NCI-H2227 (cell line): ENCODE measurements around the gene MSLN.

ENCODE experiments used
- DNase-seq: peaks from one replicate; lab custom pipeline; 2025; ENCODE audit not compliant: unreplicated experiment; lab: John Stamatoyannopoulos, UW

MSLN gene

DNA sequence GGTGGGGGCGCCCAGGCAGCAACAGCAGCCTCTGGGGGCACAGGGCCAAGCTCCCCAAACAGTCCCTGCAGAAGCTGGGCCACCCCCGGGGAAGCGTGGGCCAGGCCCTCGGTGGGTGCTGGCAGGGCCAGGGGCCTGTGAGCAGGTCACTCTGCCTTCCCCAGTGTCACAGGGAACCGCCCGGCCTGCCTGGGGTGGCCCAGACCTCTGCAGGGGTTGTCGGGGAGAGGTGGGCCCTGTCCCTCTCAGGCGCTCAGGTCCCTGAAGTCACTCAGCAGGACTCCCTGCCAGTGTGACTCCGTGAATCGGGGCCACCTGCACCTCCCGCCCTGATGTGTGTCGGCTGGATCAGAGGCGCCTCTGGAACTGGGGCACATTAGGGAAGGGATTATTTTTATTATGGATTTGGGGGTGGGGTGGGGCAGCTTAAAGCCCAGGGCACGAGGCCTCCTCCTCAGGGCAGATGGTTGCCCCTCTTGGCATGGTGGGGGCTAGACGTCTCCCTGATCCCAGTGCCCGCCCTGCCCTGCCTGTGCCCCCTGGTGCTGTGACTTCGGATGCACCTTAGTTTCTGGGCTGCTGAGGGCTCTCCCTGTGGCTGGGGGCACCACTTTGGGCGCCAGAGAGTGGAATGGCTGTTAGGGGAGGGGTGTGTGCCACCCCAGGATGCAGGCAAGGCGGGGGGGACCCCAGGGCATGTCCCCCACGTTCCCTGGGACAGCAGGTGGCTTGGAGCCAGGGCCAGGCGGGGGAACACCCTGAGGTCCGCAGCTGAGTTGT is 41.2 kb downstream of the MSLN start:
- no peak for DNase-seq

DNA sequence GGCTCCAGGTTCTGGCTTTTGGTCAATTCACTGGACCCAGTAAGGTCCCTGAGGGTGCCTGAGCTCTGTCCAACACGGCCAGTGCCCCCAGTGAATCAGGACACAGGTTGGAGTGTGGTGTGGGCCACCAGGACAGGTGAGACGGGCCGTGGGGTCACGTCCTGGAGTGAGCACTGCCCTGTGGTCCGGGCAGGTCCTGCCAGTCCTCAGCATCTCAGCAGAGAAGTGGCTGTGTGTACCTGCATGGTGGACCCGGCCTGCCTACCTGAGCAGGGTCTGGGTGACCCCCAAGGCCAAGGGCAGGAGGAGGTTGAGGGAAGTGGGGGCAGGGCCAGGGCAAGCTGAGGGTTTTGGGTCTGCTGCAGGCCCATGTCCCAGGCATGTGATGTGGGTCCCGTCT is 41.9 kb downstream of the MSLN start:
- DNase-seq: no peak

DNA sequence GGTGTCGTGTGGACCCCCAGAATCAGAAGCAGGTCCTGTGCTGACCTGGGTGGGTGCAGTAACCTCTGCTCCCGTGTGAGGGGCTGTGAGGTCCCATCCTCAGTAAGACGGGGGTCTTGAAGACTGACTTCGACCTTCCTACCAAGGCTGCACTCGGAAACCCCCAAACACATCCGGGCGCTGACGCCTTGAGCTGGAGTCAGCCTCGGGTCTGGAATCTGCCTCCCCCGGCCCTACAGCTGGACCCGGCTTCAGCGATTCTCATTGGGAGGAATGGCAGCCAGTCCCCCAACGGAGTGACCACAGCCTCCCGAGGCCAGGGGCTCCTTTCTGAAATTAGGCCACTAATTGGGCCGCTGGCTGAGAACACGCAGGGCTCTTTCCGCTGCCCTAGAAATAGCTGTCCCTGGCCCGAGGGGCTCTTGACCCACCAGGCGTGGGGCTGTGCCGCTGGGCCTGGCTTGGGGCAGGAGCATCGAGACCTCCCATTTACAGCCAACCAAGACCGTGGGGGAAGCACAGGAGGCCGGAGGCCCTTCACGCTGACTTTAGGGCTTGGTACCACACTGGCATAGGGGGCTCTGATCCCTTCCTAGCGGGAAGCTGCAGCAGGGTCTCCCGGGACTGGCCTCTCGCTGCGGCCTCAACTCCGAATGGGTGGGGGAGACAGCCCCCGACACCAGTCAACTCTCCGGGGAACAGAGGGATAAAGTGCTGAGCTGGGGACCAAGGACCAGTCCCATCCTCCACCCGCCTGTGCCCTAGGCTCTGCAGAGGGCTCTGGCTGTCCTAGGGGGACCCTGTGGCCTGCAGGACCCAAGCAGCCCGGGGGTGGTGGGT is 42.6 kb downstream of the MSLN start:
- no peak for DNase-seq

DNA sequence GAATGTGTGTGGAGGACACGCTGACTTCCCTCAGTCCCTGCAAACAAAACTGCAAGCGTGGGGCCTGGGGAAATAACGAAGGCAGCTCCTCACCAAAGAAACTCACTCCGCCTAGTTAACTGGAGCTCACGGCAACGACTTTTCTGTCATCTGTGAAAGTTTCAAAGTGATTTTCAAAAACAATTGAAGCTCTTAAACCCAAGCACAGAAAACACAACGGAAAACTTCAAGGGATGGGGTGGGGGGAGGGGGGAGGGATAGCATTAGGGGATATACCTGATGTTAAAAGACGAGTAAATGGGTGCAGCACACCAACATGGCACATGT is 43.2 kb downstream of the MSLN start:
- no peak for DNase-seq

GRCh38 chr16:804193-805048 is 43.9 kb downstream of the MSLN start:
- no peak for DNase-seq

DNA sequence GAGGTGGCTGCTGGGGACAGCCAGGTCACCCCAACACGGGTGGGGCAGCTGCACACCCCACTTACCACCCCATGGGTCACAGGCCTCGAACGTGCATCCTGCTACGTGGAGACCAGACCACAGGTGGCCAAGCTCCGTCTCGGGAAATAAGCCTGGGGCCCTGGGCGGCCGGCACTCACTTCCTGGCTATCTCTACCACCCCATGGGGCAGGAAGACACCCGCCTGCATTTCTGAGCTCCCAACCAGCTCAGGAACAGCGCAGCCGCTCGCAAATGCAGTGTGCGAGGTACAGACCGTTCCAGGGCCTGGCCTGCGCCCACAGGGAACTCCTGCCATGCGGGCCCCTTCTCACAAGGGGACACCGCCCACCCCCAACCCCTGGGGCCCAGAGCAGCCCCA is 44.9 kb downstream of the MSLN start:
- DNase-seq: no peak

DNA sequence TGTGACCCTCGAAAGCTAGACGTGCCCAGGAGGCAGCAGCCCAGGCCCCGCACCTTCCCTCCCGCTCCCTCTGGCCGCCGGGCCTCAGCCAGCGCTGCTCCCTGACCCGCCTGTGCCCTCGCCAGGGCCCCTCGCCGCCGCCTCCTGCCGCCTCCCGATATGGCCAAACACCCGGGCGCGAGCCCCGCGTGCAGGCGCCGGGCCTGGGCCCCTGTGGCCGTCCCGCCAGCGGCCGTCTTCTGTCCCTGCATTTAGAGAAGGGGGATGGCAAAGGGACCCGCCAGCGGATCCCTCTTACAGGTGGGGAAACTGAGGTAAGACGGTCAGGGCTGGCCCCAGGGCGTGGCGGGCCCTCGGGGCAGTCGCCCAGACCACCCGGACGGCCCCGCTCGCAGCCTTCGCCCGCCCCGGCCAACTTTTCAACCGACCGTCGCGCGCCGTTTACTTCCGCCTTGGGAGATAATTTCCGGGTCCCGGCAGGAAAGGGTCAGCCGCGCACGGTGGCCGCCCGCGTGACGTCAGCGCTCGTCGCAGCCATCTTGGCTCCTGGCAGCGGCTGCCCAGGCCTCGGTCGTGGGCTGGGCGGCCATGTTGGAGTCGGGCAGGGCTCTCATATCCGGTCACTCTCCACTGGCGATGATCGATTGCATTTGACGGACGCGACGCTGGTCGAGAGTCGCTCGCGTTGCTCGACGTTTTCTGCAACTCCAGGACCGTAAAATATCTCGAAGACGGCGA is 47.0 kb downstream of the MSLN start:
- DNase-seq: peak; percentile 98

DNA sequence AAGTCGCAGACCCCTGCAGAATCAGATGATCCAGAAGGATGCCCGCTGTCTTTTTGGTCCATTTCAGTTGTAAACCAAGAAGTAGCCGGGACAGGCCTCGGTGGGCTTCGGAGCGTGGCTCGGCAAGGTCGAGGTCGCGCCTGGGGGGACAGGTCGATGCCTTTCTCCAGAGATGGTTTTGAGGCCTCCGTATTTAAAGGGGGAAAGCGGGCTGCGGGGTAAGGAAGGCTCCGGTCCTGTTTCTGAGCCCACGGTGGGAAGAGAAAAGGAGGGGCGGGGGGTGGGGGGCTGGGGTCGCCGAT is 47.5 kb downstream of the MSLN start:
- no peak for DNase-seq

DNA sequence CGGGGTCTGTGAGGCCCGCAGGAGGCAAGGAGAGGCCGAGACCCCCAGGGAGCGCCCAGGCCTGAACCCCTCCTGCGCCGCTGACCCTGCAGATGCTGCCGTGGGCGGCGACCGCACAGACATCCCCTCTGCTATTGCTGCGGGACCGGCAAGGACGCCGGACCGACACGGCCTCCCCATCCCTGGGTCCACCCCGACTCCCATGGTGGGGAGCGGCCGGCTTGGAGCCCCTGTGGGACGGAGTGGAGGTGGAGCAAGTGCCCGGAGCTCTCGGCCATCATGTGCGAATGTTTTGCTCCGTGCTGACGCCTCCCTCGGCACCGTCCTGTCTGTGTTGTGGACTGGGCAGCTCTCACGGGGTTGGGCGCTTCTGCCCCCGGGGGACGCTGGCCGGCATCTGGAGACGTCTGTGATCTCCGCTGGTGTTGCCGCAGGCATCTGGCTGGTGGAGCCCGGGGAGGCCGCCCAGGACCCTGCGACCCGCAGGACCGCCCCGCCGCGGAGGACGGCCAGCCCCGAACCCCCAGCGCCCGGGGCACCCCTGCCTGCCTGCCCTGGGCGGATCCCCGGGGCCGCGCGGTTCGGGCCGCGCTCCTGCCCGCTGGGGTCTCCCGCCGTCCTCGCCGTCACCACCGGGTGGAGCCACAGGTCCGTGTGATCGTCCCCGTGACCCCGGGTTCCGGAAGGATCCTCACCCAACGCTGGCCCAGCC is 52.8 kb downstream of the MSLN start:
- DNase-seq: peak; percentile 69

GRCh38 chr16:813916-814412 is 53.4 kb downstream of the MSLN start:
- DNase-seq: no peak

GRCh38 chr16:814974-815373 is 54.4 kb downstream of the MSLN start:
- DNase-seq: no peak

DNA sequence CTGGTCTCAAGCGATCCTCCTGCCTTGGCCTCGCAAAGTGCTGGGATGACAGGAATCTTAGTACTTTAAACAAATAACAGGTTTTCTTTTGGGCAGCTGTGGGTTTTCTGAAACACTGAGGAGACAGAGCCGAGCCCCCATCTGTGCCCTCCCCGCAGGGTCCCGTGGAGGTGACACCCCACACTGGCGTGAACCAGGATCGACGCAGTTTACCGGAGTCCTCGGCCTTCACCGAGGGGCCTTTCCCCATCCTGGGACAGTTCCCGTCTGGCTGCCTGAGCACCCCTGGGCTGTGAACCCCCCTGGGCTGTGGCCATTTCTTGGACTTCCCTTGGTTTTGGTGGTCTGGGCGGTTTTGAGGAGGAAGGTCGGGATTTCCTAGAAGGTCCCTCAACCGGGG is 55.3 kb downstream of the MSLN start:
- no peak for DNase-seq

DNA sequence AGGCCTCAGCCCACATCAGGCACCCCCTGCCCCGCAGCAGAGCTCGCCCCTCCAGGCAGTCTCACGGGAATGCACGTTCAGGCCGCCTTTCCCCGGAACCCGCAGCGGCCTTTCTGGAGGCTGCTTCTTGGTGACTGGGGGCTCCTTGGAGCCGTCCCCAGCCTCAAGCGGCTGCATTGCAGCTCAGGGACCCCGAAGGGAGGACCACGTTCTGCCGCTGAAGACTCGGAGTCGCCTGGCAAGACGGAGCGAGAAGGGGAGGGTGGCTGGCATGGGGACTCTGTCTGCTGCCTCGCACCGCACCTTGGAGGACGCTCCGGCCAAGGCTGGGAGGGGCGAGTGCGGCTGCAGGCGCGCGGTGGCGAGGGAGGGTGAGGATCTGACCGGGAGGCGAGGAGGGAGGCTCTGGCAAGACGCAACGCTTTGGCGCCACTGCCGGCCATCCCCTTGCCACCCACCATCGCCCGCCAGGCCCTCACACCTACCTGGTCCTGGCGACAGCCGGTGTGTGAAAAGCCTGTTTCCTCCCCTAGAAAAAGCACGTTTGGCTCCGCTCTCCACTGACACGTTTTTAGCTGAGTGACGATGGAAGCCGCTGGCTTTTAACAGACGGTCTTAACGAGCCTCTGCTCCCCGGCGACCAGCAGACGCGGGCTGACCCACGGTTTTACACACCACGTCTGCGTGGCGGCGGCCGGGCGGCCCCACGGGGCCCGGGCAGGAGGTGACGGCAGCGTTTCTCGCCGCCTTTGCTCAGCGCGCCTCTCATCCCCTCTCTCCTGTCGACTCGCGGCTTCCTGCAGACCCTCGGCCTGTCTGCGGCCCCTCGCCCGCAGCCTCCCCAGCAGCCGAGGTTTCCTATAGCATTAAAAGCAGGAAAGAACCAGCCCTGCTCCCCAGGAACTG is 56.7 kb downstream of the MSLN start:
- DNase-seq: no peak

DNA sequence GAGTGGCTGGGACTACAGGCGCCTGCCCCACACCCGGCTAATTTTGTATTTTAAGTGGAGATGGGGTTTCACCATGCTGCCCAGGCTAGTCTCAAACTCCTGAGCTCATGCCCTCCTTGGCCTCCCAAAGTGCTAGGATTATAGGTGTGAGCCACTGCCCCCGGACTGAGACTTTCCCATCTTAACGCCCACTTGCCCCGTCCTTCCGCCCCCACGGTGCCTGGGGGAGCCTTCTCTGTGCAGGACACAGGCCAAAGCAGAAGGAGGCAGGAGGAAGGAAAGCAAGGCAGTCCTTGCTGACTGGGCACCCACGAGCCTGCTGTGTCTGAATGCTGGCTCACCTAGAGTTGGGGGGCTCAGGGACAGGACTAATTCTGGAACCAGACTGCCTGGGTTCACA is 57.6 kb downstream of the MSLN start:
- no peak for DNase-seq
